Measurements from ENCODE around the gene GMNN.
"Not testable (repeated sequence)": the region's sequence is repeated elsewhere in the genome, so short reads cannot be mapped to it uniquely, and the experiment has no call there.

GMNN gene

DNA sequence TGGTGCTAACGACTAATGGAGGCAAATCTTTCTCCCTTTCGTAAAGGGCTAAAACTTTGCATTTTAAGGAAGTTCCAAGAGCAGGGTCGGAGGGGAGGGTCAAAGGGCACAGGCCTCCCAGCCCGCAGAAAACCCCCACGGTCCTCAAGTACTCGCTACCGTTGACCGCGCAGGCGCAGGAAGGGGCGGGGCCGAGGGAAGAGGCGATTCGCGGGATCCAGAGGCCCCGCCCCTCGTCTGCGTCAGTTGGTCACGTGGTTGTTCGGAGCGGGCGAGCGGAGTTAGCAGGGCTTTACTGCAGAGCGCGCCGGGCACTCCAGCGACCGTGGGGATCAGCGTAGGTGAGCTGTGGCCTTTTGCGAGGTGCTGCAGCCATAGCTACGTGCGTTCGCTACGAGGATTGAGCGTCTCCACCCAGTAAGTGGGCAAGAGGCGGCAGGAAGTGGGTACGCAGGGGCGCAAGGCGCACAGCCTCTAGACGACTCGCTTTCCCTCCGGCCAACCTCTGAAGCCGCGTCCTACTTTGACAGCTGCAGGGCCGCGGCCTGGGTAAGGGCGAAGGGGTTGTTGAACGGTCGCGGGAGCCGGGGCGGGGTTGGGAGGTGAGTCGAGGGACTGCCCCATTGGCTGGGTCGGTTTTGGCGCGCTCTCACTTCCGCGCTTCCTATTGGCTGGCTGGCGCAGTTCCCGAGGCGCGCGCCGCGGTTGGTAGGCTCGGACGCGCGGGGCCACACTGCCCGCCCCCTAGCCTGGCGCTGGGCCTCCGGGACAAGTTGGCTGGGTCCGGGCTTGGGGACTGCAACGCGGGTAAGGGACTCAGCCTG is at the start of gene GMNN:
TSS of gene GMNN (plus strand) at position 242 of the 824 bp plus-strand sequence. CDS start 2,310 bp downstream, outside the sequence.
- no peak for FAIRE-seq

GRCh38 chr6:24730653-24731052 is 44.1 kb upstream of the GMNN start:
- not testable (repeated sequence) for FAIRE-seq

- FAIRE-seq: not testable (repeated sequence)
Measured at GRCh38 chr6:24731456-24732134, 43.1 kb upstream of the GMNN start.

GRCh38 chr6:24734166-24734565 is 40.6 kb upstream of the GMNN start:
- FAIRE-seq: no peak

- FAIRE-seq: not testable (repeated sequence)
Measured at GRCh38 chr6:24734710-24735109, 40.0 kb upstream of the GMNN start.

DNA sequence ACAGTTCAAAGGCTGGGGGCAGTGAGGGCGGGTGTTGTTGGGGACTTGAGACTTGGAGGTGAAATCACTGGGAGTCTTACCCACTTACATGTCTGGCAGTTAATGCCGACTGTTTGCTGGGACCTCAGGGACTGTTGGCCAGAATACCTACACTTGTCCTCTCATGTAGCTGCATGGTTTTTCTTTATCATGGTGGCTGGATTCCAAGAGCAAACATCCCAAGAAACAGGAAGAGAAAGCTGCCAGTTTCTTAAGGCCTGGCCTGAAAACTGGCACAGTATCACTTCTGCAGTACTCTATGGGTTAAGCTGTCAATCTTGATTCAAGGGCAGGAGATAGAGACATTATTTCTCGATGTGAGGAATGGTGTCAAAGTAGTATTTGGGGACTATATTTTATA is 36.0 kb upstream of the GMNN start:
- no peak for FAIRE-seq

GRCh38 chr6:24740861-24741260 is 33.9 kb upstream of the GMNN start:
- FAIRE-seq: no peak

- FAIRE-seq: no peak
Measured at GRCh38 chr6:24742216-24742738, 32.5 kb upstream of the GMNN start.

- no peak for FAIRE-seq
Measured at GRCh38 chr6:24743265-24743943, 31.3 kb upstream of the GMNN start.

DNA sequence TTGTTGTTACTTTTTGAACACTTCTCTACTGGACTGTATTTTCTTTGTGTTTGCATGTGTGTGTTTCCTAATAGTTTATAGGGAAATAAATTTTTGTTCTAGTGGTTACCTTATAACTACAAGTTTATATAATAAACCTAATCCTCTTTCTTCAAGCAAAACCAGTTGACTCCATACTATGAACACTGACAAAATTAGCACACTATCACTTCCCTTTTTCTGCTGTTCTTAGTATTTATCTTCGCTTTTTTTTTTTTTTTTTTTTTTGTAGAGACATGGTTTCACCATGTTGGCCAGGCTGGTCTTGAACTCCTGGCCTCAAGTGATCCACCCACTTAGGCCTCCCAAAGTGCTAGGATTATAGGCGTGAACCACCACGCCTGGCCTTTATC is 30.8 kb upstream of the GMNN start:
- FAIRE-seq: no peak

GRCh38 chr6:24744911-24745310 is 29.8 kb upstream of the GMNN start:
- FAIRE-seq: no peak

GRCh38 chr6:24749297-24749696 is 25.4 kb upstream of the GMNN start:
- no peak for FAIRE-seq

- not testable (repeated sequence) for FAIRE-seq
Measured at GRCh38 chr6:24750878-24751277, 23.9 kb upstream of the GMNN start.

- no peak for FAIRE-seq
Measured at GRCh38 chr6:24752503-24752902, 22.2 kb upstream of the GMNN start.

- no peak for FAIRE-seq
Measured at GRCh38 chr6:24752917-24753492, 21.7 kb upstream of the GMNN start.

- no peak for FAIRE-seq
Measured at GRCh38 chr6:24753545-24753944, 21.2 kb upstream of the GMNN start.

DNA sequence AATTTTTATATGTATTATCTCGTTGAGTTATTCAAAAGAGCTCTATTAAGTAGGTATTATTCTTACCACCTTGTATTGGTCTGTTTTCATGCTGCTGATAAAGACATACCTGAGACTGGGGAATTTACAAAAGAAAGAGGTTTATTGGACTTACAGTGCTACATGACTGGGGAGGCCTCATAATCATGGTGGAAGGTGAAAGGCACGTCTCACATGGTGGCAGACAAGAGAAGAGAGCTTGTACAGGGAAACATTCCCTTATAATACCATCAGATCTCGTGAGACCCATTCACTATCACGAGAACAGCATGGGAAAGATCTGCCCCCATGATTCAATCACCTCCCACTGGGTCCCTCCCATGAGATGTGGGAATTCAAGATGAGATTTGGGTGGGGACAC is 20.4 kb upstream of the GMNN start:
- FAIRE-seq: not testable (repeated sequence)

DNA sequence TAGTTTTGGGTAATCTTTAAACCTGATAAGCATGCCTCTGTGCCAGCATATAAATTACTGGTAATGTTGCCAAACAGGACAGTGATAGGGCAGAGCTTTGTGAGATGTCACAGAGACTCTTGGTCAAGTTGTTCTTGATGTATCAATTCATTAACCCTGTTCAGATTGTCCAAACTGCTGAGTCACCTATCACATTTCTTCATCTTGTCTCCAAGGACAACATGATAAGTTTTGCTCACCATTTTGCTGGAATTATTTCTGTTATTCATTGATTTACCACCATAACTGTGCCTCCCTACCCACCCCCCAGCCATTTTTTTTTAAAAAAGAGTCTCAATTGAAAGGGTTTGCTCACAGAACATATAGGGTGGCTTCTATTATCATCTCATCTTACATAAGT is 19.5 kb upstream of the GMNN start:
- no peak for FAIRE-seq

- FAIRE-seq: no peak
Measured at GRCh38 chr6:24757611-24758010, 17.1 kb upstream of the GMNN start.

DNA sequence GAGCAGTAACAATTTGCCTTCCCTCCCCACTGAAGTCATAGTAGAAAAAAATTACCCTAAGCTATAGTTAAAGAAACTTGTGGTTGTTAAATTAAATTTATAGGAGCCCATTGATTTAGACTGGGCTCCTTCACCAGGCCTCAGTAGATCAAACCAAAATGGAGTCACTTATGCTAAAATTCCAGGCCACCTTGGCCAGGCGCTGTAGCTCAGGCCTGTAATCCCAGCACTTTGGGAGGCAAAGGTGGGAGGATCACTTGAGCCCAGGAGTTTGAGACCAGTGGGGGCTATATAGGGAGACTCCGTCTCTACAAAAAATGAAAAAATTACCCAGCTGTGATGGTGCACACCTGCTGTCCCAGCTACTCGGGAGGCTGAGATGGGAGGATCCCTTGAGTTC is 15.0 kb upstream of the GMNN start:
- FAIRE-seq: no peak

GRCh38 chr6:24760210-24760609 is 14.5 kb upstream of the GMNN start:
- no peak for FAIRE-seq

DNA sequence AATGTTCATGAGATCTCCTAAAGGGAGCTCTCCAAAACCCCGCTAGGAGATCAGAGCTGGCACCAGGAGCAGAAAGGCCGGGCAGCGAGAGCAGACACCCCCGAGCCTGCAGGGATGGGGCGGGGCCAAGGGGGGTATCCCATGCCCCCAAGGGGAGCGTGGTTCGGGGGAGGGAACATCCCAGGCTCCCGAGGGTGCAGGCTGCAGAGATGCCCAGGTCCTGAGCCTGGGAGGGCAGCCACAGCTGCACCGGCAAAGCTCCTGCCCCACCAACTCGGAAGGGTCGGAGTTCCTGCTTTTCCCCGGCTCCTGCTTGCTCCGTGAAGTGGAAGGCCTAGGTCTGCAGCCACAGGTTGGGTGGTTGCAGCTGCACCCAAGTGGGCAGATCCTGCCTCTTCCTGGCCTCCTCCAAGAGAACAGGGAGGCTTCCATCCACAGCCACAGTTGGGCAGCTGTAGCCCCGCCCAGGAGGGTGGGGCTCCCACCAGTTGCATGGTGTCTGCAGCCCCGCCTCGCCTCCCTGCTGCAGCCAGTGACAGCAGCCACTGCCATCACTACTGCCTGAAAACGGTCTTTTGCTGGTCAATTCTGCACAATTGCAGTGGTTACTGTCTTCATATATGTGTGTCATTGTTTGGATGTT is 13.4 kb upstream of the GMNN start:
- FAIRE-seq: no peak

- no peak for FAIRE-seq
Measured at GRCh38 chr6:24761851-24762250, 12.9 kb upstream of the GMNN start.

Measured in A204.1 (cell line).